NCI-H187 treated with DMSO at 0.1 percent for 48 hours (cell line): ENCODE data around the gene GLT1D1.
"Not testable (repeated sequence)": the region's sequence is repeated elsewhere in the genome, so short reads cannot be mapped to it uniquely, and the experiment has no call there.

Experiments used
- DNase-seq: peaks from one replicate; lab custom pipeline; 2025; lab: John Stamatoyannopoulos, UW

The GLT1D1 gene

DNA sequence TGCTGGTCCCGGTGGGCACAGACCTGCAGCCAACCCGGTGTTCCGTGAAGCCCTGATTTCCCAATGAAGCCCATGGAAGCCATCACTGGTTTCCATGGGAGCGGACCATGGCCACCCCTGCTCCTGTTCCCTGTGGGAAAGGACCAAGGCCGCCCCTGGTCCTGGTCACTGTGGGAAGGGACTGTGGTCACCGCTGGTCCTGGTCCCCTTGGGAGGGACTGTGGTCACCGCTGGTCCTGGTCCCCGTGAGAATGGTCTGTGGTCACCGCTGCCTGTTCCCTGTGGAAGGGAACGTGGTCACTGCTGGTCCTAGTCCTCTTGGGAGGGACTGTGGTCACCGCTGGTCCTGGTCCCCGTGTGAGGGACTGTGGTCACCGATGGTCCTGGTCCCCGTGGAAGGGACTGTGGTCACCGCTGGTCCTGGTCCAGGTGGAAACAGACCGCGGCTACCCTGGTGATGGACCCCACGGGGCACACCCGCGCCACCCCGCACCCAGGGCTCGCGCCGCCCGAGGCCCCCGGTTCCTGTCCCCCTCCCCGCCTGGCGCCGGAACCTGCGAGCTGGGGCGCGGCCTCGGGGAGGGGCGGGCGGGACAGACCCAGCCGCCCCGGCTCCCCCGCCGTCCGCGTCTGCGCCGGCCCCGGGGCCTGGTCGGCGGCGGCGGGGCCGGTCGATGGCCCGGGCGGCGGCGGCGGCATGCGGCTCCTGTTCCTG lies at the start of gene GLT1D1:
Gene GLT1D1 (plus strand): TSS at position 594 of the 715 bp plus-strand sequence. CDS start 104 bp downstream, at position 698.
- DNase-seq: no peak

DNA sequence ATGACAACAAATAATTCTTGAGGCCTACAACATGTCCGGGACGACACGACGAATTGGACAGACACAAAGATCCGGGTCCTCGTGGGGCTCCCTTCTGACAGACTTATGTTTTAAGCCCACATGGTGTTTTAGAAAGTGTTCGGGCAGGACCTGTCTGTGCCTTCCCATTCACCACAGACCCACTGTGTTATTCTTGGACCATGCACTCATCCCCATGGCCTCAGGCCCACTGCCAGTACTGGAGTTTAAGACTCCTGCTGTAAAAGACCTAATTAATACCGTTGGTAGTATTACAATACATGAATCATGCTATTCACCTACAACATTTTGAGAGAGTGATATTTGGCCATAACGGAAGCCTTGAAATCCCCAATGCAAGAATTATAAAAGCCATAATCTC lies 49.5 kb upstream of the GLT1D1 start:
- DNase-seq: no peak

DNA sequence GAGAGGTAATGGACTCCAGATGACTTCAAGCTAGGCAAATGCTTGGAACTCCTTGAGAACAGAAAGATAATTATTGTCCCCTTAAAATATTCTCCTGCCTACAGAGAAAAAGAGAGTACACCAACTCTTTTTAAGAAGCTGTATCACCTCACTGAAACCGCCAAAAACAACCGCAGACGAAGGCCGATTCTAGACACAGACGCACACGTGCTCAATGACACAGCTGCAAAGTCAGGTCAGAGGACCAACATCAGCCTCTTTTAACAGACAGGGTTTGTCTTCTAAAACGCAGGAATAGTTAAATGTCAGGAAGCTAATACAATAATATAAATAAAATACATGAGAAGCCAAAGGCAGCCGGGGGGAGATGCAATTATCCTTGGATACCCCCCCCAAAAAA lies 48.5 kb upstream of the GLT1D1 start:
- no peak for DNase-seq

DNA sequence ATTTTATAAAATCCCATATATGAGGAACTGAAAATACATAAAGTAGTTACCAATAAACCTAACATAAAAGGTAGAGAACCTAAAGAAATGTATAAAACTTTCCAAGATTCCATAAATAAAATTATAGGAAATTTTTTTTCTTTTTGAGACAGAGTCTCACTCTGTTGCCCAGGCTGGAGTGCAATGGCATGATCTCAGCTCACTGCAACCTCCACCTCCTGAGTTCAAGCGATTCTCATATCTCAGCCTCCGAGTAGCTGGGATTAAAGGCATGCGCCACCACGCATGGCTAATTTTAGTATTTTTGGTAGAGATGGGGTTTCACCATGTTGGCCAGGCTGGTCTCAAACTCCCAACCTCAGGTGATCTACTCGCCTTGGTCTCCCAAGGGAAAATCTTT lies 47.9 kb upstream of the GLT1D1 start:
- DNase-seq: not testable (repeated sequence)

DNA sequence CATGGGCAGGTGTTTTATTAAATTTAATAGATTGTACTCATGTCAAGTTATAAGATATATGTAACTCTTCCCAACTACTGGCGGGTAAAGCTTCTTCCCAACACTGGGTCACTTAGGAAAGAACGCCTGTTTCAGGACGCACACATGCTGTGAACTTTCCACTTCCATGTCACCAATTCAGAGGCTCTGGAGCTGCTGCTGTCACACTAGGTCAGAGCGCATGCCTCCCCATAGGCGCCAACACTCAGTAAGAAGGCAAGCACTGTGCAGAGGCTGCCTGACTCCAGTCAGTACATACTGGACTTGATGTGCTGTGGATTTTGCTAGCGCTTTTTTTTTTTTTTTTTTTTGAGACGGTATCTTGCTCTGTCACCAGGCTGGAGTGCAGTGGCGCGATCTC lies 46.7 kb upstream of the GLT1D1 start:
- DNase-seq: no peak

DNA sequence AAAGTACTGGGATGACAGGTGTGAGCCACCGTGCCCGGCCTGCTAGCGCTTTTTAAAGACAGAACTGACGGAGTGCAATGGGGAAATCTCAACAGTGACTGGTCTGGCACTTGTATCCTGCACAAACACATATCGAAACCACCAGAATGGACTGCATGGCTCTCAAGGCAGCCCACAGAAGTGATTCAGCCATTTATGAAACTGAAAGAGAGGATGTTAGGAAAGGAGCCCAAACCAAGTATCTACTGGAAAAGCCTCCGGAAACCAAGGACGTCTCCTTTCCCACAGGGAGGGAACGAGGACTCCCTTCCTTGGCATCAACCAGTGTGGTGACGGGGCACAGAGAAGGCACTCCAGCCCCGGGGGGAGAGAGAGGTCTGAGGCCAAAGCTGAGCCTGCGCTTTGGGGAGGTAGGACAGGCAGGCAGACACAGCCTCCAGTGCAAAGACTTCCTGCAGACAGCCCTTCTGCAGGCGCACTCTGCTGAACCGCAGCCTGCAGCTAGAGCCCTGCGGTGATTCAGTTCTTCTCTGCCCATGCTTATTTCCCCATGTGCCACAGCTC lies 46.0 kb upstream of the GLT1D1 start:
- DNase-seq: no peak

DNA sequence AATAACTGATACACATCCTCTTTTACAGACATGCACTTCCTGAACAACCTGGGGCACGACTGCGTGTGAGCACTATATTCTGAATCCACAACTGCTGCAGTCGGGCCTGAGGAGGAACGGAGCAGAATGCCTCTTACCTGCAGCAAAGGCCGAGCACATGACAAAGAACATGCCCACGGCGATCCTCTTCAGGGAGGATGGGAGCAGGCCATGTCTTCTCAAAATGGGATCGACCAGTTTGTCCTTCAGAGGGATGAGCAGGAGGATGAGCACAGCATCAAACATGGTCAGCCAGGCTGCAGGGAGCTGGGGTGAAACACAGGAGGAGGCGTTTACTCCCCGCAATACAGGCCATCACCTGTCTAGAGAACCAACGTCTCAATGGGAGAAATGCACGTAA lies 44.6 kb upstream of the GLT1D1 start:
- no peak for DNase-seq

DNA sequence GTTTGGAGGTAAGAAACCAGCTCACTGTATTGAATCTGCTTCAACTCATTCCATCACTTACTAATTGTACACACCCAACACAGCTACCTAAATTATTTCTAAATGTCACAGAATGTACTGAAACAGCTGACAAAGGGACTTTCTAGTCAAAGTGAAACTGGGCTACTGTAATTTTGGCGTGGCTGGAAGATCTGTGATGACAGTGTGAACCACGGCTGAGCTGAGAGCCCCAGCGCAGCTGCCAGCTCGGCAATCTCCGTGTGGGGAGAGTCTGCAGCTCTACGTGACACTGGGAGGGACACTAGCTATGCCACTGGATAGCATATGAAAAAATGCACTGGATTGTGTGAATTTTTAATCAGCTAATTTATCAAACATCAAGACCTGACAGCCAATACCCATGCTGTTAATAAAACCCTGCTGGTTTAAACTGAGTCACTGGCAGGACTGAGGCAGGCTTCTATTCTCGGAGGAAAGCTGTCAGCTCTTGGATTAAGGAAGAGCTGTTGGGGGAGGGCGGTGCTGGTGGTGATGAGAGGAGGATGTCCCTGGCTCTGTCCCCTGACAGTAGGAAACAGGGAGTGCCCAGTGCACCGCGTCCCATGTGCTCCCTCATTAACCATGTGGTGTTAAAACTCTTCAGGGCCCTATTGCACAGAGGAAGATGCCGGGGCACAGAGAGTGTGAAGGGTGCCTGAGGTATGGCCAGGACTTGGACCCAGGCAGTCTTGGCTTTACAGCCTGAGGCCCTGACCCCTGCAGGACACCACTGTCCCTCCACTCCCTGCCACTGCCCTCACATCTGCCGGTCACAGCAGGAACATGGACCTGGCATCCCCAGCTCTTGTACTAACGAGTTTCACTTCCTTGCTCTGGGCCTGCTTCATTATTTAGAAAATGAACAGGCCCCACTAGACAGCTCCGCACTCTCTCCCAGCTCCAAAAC lies 42.8 kb upstream of the GLT1D1 start:
- no peak for DNase-seq

DNA sequence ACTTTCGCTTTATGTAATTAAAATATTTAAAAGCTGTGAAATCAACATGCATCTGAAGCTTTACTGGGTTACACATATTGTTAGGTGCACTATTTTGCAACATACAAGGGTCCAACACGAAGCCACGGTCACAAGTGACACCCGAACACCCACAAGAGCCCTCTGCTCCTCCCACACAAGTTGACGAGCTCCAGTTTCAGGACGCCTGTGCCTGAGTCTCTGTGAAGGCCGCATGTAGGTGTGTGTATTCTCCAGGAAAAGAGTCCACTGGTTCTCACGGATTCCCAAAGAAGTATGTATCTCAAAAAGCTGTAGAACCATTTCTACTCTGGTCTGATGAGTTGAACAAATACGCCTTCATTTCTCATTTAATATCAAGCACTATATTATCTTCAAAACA lies 41.5 kb upstream of the GLT1D1 start:
- no peak for DNase-seq

DNA sequence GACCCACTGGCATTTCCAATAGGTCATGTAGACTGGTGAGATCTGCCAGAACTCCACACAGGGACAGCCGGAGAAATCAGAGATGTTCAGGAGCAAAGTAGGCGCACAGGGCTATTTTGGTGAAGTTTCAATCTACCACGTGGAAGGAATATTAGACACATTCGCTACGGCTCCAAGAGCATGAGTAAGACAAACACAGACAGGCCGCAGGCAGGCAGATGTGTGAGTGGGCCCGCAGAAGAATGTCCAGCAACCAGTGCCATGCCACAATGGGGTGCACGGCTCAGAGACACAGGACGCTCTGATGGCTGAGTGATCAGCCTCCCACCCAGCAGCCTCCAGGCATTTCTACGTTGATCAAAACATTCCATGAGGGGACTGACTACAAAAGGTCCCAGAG lies 39.9 kb upstream of the GLT1D1 start:
- no peak for DNase-seq

DNA sequence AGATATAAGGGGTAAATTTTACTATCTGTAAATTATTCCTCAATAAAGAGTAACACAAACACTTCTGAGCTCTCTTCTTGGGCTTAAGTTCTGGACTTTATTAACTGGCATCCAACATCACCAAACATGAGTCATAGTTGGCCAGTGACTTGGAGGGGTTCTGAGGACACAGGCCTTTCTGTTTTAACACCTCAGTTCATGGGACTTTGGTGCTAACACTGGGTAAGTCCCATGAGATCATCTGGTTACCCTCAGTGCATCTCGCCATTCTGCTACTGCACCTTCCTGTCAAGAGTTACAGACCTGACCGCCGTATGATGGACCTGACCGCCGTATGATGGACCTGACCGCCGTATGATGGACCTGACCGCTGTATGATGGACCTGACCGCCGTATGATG lies 39.4 kb upstream of the GLT1D1 start:
- DNase-seq: no peak

DNA sequence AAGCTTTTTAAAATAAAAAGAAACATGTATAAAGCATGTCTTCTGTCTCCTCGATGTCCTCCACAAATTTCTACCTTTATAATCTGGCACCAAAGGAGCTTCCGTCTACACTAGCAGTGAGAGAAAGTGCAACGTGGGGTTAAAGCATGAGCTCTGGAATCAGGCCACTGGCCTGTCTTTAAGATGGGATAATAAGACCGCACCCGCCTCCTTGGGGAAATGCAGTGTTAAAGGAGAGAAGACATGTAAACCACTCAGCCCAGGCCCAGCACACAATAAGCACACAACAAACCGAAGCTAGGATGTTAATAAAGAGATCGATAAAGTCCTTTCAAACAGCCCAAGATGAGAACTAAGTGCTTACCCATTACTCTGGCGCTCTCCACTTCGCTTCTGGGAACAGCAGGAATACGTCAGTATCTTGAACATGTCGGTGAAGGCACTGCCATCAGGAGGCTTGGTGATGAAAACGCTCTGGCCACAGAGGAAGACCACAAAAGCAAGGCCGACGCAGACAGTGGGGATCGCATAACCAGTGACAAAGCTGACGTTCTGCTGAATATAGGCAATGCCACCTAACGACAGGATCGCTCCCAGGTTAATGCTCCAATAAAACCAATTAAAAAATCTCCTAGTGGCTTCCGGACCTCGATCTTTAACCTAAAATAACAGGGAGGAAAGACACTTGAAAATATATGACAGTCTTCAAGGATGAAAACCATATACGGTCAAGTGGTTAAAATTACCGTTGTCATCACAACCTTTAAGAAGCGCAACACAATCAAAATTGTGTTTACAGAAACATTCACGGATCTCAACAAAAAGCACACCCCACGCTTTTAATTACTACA lies 38.6 kb upstream of the GLT1D1 start:
- no peak for DNase-seq

DNA sequence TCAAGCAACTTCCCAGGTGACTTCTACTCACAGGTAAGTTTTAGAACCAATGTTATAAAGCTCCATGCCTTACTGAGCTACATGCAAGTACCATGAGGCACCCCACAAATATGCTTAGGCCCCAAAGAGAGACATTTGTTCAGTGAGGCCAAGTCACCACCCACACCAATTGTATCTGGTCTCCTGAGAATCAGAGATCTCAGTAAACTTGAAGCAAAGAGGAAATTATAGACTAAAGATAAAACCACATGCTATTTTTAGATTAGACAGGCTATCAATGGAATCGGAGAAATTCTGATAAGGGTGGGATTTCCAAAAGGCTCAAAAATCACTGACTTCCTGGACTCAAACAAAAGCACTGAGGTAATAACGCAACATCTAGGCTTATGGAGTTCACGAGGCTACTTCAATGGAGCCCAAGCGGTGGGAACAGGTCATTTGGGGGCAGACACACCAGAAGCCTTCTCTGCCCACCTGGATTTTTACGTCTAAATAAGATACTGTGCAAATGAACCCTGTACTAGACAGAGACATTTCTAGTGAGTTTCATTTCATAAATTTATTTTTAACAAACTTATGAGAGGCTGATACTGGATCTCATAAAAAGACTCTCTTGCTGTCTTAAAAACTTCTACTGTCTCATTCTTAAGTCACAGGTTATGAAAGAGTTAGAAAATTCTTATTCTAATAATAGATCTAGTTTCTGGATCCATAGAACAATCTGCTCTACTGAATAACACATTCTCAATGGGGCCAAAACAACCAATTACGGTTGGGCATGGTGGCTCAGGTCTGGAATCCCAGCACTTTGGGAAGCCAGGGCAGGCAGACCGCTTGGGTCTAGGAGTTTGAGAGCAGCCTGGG lies 37.3 kb upstream of the GLT1D1 start:
- no peak for DNase-seq

DNA sequence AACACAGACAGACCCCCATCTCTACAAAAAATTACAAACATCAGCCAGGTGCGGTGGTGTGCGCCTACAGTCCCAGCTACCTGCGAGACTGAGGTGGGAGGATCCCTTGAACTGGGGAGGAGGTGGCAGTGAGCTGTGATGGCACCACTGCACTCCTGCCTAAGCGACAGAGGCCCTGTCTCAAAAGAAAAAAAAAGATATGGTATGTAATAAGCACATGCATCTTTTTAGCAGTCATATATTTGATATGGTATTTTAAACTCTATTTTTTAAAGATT lies 36.7 kb upstream of the GLT1D1 start:
- no peak for DNase-seq

DNA sequence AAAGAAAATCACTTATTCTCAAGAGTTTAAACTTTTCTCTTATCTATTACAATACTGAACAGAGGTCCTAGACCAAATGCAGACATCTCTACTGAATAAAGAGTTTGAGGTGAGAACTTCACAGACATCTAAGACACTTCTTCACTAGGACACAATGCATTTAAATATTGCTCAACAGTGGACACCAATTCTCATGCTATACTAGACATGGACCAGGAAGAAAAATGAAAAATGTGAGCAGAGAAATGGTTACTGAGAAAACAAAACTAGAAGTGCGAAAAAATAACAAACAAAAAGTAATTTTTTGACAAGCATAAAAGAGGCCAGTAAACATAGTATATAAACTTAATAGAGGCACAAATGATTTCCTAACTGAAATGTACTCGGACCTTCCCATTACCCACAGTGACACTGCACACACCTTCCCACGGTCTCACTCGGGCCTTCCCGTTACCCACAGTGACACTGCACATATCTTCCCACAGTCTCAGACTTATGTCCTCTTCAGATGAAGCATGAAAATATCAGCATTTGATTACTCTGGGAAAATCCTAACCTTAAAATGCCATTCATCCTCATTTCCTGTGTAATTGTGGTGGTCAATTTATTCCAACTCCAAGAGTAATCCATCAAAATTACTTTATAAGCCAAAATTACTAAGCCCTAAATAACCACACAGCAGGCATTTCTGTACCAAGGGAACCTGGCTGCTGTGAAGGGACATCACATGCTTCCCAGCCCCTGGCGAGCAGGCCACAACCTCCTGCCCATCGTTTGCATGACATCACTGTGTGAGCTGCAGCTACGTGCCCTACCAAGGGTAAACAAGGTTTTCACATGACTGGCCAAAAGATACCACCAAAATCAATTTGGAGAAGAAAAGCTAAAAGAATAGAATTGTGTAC lies 35.9 kb upstream of the GLT1D1 start:
- DNase-seq: no peak

DNA sequence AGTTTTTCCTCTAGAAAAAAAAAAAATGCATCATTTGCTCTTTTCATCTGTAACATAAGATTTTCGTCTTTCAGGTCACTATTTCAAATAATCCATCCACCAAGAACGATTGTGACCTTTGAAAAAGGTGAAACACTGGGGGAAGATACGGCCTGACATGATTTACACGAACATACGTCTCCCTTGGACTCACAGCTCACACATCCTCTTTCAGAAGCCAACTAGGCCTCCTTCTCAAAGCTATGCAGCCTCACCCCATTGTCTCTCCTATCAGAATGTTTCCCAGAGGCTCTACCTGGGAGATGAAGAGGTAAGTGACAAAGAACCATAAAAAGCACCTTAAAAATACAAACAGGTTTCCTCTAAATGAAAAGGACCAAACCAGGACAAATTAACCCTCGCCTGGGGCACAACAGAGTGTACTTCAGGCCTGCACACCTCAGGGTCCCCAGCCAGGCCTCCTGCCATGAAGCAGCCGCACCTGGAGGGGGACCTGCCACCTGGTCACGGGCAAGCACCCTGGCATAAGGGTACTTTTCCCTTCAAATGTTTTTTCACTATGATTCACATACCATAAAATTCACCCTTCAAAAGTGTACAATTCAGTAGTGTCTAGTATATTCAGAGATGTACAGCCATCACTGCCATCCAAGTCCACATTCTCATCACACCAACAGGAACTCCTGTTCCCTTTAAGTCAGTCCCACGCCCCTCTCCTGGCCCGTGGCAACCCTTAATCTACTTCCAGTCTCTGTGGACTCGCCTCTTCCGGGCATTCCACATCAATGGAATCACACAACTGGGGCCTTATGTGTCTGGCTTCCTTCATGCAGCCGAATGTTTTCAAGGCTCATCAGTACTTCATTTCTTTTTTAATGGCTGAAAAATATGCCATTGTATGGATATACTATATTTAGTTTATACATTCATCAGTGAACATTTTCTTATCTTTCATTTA lies 34.9 kb upstream of the GLT1D1 start:
- no peak for DNase-seq

DNA sequence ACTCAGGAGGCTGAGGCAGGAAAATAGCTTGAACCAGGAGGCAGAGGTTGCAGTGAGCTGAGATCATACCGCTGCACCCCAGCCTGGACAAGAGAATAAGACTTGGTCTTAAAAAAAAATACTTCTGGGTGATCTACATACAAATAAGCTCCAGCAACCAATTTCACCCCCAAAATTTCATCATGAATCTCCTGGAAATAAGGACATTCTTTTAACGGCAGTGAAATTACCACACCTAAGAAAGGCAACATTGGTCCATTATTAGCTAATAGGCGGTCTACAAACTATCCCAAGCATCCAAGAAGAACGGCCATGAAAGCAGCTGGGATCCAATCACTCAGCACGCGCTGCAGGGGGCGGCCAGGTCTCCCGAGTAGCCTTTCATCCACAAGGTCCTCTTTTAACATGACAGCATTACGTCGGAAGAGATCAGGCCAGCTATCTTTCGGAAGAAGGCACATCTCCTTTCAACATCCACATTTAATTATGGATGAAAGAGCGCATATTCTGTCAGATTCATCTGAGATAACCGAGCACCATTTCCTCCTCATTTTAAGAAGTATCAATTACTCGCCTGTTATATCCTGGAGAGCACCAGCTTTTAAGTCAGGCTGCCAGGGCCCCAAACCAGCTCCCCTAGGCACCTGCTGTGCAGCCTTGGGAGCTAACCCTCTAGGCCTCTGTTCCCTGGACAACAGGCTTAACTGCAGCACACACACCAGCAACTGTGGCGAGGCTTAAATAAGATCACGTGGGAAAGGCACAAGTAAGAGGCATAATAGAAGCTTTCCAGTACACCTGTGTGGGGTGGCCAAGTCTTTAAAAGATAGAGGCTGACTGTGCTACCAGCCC lies 33.8 kb upstream of the GLT1D1 start:
- no peak for DNase-seq

DNA sequence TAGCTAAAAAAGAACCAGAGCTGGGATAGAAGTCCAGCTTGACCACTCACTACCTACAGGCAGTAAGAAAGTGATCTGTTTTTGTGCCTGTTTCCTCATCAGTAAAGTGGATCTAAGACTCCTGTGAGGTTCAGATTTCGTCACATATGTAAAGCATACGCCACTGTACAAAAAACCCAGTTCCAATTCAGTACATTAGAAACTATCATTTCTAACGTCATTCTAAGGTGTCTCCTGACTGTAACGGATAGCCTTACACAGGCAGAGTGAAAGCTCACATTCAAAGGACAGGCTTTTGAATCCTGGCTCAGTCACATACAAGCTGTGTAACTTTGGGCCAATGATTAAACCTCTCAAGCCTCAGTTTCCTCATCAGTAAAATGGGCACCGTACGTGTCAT lies 33.0 kb upstream of the GLT1D1 start:
- DNase-seq: no peak
